Vagina (tissue), 2 donors: ENCODE results near the gene EDDM3A. TPM values are rescaled to one million over a fixed set of nuclear protein-coding genes. Genes with fewer than 3 reads are reported as not detected.
A peak's percentile ranks its signal among the peaks of the same experiment; 100 is the strongest.

Experiments used
- DNase-seq, 2 donors: peaks; one replicate each; pipeline ENCODE4 v3.0.0-alpha.2; 2017; ENCODE audit errors: extremely low spot score in 2 of 2
- H3K27ac ChIP-seq: fragments of 200-600 bp; sonication (generic); one replicate; pipeline ENCODE4 v1.5.1; 2019
- H3K27me3 ChIP-seq: fragments of 200-600 bp; sonication (generic); one replicate; pipeline ENCODE4 v1.5.1; 2019
- H3K36me3 ChIP-seq, 2 donors: fragments of 200-600 bp; sonication (generic); one replicate each; pipeline ENCODE4 v1.5.1; 2017 to 2019
- H3K4me1 ChIP-seq: fragments of 200-600 bp; sonication (generic); one replicate; pipeline ENCODE4 v1.5.1; 2019
- H3K4me3 ChIP-seq, 2 donors: fragments of 200-600 bp; sonication (generic); 1 replicate in 1 of 2; 2 replicates in 1 of 2; pipeline ENCODE4 v1.5.1; 2016 to 2019
- H3K9me3 ChIP-seq: fragments of 200-600 bp; sonication (generic); one replicate; pipeline ENCODE4 v1.5.1; 2019
- CTCF ChIP-seq, 3 experiments: fragments of 450-650 bp in 2 of 3; fragments of 200-600 bp in 1 of 3; sonication (generic) in 1 of 3; IDR thresholded peaks; one replicate each; pipeline ENCODE4 v1.5.1; 2017 to 2019; ENCODE audit warnings: antibody characterized with exemption in 3 of 3, mild to moderate bottlenecking in 2 of 3, moderate library complexity in 2 of 3
- POLR2A ChIP-seq, 2 donors: fragments of 450-650 bp; IDR thresholded peaks; one replicate each; pipeline ENCODE4 v1.6.1; 2017; ENCODE audit warnings: antibody characterized with exemption in 2 of 2, mild to moderate bottlenecking in 2 of 2, moderate library complexity in 2 of 2
- POLR2AphosphoS5 ChIP-seq, 2 donors: sonication (generic); formaldehyde crosslinking; IDR thresholded peaks; one replicate each; pipeline ENCODE4 v1.9.0; 2017; ENCODE audit warnings: antibody characterized with exemption in 2 of 2, mild to moderate bottlenecking in 2 of 2, low read depth in 1 of 2; ENCODE audit not compliant: insufficient read depth in 1 of 2
- intact Hi-C: fragments of 100-400 bp; cut with DNase I; formaldehyde crosslinking; loops from one replicate; pipeline ENCODE4 v1.15.1; 2023
- total RNA-seq: library from RNA; depleted of rRNA; stranded (reverse); fragments of >200 nt; gene quantifications from one replicate; pipeline ENCODE4 v1.2.3, GENCODE V29; 2016

EDDM3A gene
- total RNA-seq, 1 donor from 2014 or later, result not detected

DNA sequence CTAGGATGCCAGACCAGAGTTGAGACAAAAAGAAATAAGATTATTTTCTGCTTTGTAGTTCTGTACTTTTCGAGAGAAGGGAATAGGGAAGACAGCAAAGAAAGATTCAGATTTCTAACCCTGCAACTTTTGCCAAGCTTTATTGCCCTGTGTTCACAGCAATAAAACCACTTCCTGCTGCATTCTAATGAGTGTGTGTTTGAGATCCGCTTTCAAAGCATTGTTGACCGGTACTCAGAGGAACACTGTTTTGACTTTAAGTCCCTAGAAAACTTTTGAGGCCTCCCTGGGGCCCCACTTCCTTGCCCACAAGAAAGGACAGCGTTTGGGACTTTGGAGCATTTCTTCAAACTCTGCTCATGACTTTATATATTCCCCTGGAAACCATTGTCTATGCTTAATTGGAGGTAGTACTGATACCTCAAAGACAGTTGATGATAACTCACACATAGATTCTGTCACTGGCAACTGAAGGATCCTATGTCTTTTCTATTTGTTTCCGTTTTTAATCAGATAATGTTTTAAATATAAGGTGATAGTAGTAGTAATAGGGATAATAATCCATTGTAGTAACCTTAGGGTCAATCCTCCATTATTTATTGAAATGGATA, 36.7 kb downstream of the EDDM3A start:
- intact Hi-C loops, result no loop called here
- Histone ChIP-seq H3K4me1 (no peaks in the 10 kb centered on the region), H3K9me3 (no peaks in the 10 kb centered on the region), H3K36me3 (no peaks in the 10 kb centered on the region), H3K27ac (no peak overlapping the region), H3K27me3 (no peaks in the 10 kb centered on the region), H3K4me3 (peak overlapping the region in 1 of 2 donors; percentile 0)
- DNase-seq, result no peak
- TF ChIP-seq POLR2AphosphoS5 (IDR thresholded peaks at IDR 0.05; ENCODE audit: insufficient read depth in 1 of 2, low read depth in 1 of 2), result no peak
- TF ChIP-seq POLR2A (IDR thresholded peaks at IDR 0.05), result no peak
- TF ChIP-seq CTCF (IDR thresholded peaks at IDR 0.05), result no peak

DNA sequence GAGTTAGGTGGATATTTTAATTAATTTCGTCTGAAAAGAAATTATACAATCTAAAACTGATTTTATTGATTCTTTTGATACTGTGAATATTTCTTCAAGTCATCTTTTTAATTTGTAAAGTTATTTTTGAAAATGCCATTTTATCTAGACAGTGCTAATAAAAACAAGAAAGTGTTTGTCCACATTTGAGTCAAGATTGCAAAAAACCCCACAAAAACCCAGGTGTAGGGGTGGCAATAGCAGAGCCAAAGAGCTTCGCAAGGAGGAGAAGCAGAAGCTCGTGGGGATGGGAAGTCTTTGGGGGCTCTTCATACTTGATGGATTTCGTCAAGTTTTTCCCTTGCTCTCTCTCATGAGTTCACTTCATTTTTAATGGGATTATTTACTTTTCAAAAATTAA, 41.3 kb downstream of the EDDM3A start:
- Histone ChIP-seq H3K36me3 (no peaks in the 10 kb centered on the region), H3K4me3 (no peak overlapping the region), H3K4me1 (no peaks in the 10 kb centered on the region), H3K27me3 (no peaks in the 10 kb centered on the region), H3K9me3 (no peaks in the 10 kb centered on the region), H3K27ac (no peak overlapping the region)
- TF ChIP-seq CTCF (IDR thresholded peaks at IDR 0.05) (no peak), POLR2A (IDR thresholded peaks at IDR 0.05) (no peak), POLR2AphosphoS5 (IDR thresholded peaks at IDR 0.05; ENCODE audit: insufficient read depth in 1 of 2, low read depth in 1 of 2) (no peak)
- intact Hi-C loops, result no loop called here
- DNase-seq, result no peak

- no peaks in the 10 kb centered on the region for H3K4me1 ChIP-seq
- H3K9me3 ChIP-seq, result no peaks in the 10 kb centered on the region
- no peaks in the 10 kb centered on the region for H3K36me3 ChIP-seq
- no peak overlapping the region for H3K4me3 ChIP-seq
- no peaks in the 10 kb centered on the region for H3K27me3 ChIP-seq
- intact Hi-C loops, result no loop called here
- no peak for TF ChIP-seq POLR2AphosphoS5 (IDR thresholded peaks at IDR 0.05; ENCODE audit: insufficient read depth in 1 of 2, low read depth in 1 of 2)
- no peak for TF ChIP-seq POLR2A (IDR thresholded peaks at IDR 0.05)
- TF ChIP-seq CTCF (IDR thresholded peaks at IDR 0.05), result no peak
- no peak overlapping the region for H3K27ac ChIP-seq
- DNase-seq, result no peak
These were observed 43.6 kb downstream of the EDDM3A start for GRCh38 chr14:20789230-20789813.

DNA sequence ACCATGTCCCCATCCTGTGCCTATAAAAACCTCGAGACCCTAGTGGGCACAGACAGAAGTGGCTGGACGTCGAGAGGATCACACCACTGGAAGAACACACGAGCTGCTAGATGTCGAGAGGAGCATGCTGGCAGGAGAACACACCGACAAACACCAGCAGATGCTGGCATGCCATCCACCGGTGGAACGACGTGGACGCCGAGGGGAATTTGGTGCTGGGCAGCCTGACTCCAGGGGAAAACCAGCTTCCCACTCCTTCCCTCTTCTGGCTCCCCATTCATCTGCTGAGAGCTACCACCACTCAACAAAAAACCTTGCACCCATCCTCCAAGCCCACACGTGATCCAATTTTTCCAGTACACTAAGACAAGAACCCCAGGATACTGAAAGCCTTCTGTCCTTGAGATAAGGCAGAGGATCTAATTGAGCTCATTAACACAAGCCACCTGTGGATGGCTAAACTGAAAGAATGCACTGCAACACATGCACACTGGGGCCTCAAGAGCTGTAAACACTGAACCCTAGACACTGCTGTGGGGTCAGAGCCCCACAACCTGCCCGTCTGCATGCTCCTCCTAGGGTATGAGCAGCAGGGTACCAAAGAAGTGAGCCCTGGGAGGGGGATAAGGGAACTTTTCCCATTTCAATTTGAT, 44.9 kb downstream of the EDDM3A start:
- H3K27ac ChIP-seq, result no peak overlapping the region
- H3K36me3 ChIP-seq, result no peaks in the 10 kb centered on the region
- DNase-seq, result no peak
- H3K27me3 ChIP-seq, result no peaks in the 10 kb centered on the region
- intact Hi-C loops, result no loop called here
- TF ChIP-seq CTCF (IDR thresholded peaks at IDR 0.05) (no peak), POLR2AphosphoS5 (IDR thresholded peaks at IDR 0.05; ENCODE audit: insufficient read depth in 1 of 2, low read depth in 1 of 2) (no peak), POLR2A (IDR thresholded peaks at IDR 0.05) (no peak)
- H3K4me3 ChIP-seq, result no peak overlapping the region
- no peaks in the 10 kb centered on the region for H3K9me3 ChIP-seq
- no peaks in the 10 kb centered on the region for H3K4me1 ChIP-seq

DNA sequence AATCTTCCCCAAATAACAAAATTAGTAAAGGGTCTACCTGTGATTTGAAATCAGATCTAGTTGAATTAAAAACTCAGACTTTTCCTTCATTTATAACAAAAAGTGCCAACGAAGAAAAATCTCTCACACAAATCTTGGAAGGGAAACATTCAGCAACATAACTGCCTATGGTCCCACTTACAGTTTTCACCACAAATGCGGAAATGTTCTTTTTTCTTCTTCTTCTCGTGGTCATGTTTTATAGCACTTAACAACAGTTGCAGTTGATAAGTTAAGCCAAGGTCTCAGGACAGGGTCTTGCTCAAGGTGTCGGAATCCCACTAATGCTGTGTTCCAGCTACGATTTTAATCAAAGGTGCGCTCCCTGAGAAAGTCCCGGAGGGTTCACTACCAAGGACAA, 45.5 kb downstream of the EDDM3A start:
- Histone ChIP-seq H3K36me3 (no peaks in the 10 kb centered on the region), H3K4me3 (no peak overlapping the region), H3K27ac (no peak overlapping the region), H3K27me3 (no peaks in the 10 kb centered on the region), H3K9me3 (no peaks in the 10 kb centered on the region), H3K4me1 (no peaks in the 10 kb centered on the region)
- TF ChIP-seq POLR2AphosphoS5 (IDR thresholded peaks at IDR 0.05; ENCODE audit: insufficient read depth in 1 of 2, low read depth in 1 of 2) (no peak), POLR2A (IDR thresholded peaks at IDR 0.05) (no peak), CTCF (IDR thresholded peaks at IDR 0.05) (no peak)
- intact Hi-C loops, result no loop called here
- no peak for DNase-seq
